Effector memory CD8-positive, alpha-beta T cell (primary cell): ENCODE data around the gene OAF.

Experiments
- ATAC-seq: fragments of 150-1000 bp; cut with Tn5 transposase; replicated peaks from 2 replicates; pipeline ENCODE4 v1.10.0; 2021; ENCODE audit warnings: mild to moderate bottlenecking, moderate library complexity
- DNase-seq, 3 experiments: peaks; one replicate each; pipeline ENCODE4 v3.0.0; 2021
- H3K27ac Mint-ChIP-seq, 2 donors: one replicate each; pipeline ENCODE4 v1.8.0; 2022; ENCODE audit warnings: mild to moderate bottlenecking in 2 of 2, mixed read lengths in 2 of 2, moderate library complexity in 2 of 2
- H3K27me3 Mint-ChIP-seq, 2 donors: one replicate each; pipeline ENCODE4 v1.8.0; 2022; ENCODE audit warnings: mixed read lengths in 2 of 2
- H3K36me3 Mint-ChIP-seq: one replicate; pipeline ENCODE4 v1.8.0; 2022; ENCODE audit warnings: mild to moderate bottlenecking, moderate library complexity, mixed read lengths; ENCODE audit not compliant: insufficient read depth
- H3K4me1 Mint-ChIP-seq, 2 donors: one replicate each; pipeline ENCODE4 v1.8.0; 2022; ENCODE audit warnings: low read depth in 2 of 2, mixed read lengths in 2 of 2
- H3K4me3 Mint-ChIP-seq, 2 donors: one replicate each; pipeline ENCODE4 v1.8.0; 2022; ENCODE audit warnings: mild to moderate bottlenecking in 2 of 2, mixed read lengths in 2 of 2, moderate library complexity in 2 of 2
- H3K9me3 Mint-ChIP-seq, 2 donors: one replicate each; pipeline ENCODE4 v1.8.0; 2022; ENCODE audit warnings: mixed read lengths in 2 of 2

The OAF gene

DNA sequence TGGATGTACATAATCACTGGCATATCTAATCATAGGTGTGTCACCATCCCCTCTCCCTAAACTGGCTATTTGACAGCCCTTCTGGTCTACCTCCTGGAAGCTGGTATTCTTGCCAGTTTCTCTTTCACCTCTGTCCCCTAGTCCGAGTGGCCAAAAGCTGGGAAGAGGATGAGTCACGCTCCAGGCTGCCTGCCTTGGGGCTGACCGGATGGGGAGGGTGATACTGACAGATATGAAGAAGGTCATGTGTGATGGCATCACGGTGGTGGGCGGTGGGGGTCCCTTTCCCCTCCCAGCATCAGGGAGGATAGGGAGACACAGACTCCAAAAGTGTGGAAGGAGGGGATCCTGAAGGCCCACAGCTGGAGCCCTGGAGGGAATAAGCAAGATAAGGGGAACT is 4.8 kb downstream of the OAF start:
- Mint-ChIP-seq H3K27ac (no peak overlapping the region), H3K4me1 (peaks cover 5 to 11% of the 10 kb centered on the region in 2 donors), H3K36me3 (no peaks in the 10 kb centered on the region), H3K9me3 (no peaks in the 10 kb centered on the region), H3K27me3 (peaks cover 5 to 49% of the 10 kb centered on the region in 2 donors), H3K4me3 (no peak overlapping the region)
- no peak for ATAC-seq
- DNase-seq: no peak

DNA sequence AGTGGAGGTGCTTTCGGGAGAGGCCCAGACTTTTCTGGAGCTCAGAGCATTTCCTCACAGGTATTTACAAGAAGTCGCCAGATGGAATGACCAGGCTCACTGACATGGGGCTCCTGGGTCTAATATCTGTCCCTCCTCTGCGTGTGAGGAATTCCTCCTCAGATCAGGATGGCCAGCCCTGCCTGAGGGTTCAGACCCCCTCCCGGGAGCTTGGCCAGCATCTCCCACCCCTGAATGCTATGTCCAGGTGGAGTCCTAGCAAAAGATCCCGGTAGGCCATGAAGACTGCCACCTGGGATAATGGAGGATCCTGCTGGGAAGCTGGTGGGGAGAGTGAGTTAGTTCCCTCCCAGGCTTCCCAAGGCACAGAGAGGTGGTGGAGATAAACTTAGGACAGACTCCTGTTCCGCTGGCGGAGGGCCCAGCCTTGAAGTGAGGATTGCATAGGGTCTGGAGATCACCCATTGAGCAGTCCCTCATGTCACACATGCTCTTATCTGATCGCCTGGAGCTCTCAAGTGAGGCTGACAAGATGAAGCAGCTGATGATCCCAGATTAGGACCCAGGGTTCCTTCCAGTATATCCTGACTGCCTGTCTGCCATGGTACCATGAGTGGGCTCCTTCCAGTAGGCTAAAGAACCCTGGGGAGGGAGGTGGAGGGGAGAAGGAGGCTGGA is 5.7 kb downstream of the OAF start:
- no peak overlapping the region for H3K4me3 Mint-ChIP-seq

DNA sequence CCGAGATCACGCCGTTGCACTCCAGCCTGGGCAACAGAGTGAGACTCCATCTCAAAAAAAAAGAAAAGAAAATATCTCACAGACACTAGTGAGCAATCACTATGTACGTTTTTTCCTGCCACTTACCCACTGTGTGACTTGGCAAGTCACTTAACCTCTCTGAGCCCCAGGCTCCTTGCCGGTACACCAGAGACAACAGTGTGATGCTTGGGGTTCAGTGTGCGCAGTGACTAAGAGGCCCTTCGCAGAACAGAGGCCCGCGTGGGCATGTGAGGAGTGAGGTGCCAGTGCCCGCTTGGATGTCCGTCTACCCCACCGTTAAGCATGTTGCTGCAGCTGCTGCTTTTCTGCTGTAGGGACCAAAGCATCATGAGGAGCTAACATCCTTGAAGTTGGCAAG is 6.7 kb downstream of the OAF start:
- no peak overlapping the region for H3K27ac Mint-ChIP-seq
- H3K9me3 Mint-ChIP-seq: no peaks in the 10 kb centered on the region
- H3K27me3 Mint-ChIP-seq: peaks cover 0 to 48% of the 10 kb centered on the region in 2 donors
- H3K4me3 Mint-ChIP-seq: no peak overlapping the region
- H3K4me1 Mint-ChIP-seq: peaks cover 0 to 3% of the 10 kb centered on the region in 2 donors
- H3K36me3 Mint-ChIP-seq: no peaks in the 10 kb centered on the region
- DNase-seq: no peak
- no peak for ATAC-seq

More for the DNA sequence above, 5.7 kb downstream of the OAF start:
- Mint-ChIP-seq H3K4me1 (peaks cover 3 to 10% of the 10 kb centered on the region in 2 donors), H3K27ac (no peak overlapping the region), H3K27me3 (peaks cover 3 to 53% of the 10 kb centered on the region in 2 donors), H3K36me3 (no peaks in the 10 kb centered on the region), H3K9me3 (no peaks in the 10 kb centered on the region)
- DNase-seq (no peak), ATAC-seq (no peak)

DNA sequence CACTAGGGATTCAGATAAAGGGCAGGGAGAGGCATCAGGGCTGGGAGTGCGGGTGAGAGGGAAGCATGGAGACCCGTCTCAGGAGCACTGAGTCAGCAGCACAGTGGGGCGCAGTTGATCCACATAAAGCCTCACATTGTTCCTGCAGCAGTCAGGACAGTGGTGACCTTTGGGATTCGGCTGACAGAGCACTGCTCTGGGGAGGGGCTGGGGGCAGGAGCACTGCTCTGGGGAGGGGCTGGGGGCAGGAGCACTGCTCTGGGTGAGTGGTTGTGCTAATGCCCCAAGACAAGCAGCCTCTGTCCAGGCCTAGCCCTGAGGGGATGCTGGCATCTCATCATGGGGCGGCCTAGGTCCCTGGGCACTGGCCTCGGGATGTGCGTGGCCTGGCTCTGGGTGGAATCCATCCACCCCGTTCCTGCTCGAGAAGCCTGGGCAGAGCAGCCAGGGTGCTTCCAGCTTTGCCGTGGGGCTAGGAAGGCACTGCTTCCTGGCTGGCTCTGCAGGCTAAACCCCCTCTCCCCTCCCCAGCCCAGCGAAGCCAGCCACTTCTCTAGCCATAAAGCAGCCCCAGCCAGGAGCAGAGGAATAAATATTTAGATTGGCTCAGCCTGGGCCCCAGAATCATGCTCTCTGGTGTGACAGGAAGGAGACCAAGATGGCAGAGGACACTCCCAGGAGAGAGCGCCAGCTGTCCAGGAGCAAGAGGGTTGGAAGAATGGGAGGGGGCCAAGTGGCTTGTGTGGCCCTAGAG is 7.3 kb downstream of the OAF start:
- Mint-ChIP-seq H3K36me3 (no peaks in the 10 kb centered on the region), H3K27ac (no peak overlapping the region), H3K27me3 (peaks cover 0 to 46% of the 10 kb centered on the region in 2 donors), H3K9me3 (no peaks in the 10 kb centered on the region), H3K4me3 (no peak overlapping the region), H3K4me1 (peaks cover 0 to under 1% of the 10 kb centered on the region in 2 donors)
- ATAC-seq (no peak), DNase-seq (no peak)

DNA sequence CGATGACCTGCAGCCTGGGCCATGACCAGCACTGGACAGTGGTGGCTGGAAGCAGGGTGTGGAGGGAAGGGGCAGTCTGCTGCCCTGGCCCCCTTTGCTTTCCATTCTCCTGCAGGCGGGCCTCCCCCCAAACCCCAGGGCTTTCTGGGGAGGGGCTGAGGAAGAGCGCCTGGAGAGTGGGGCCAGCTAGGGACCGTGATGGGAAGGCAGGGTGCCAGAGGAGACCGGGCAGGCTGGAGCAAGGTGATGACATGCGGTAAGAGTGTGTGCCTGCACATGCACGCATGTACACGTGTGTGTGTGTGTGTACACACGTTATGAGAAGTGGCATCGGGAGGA is 7.8 kb downstream of the OAF start:
- H3K4me1 Mint-ChIP-seq: no peaks in the 10 kb centered on the region
- no peak overlapping the region for H3K27ac Mint-ChIP-seq
- no peaks in the 10 kb centered on the region for H3K9me3 Mint-ChIP-seq
- H3K36me3 Mint-ChIP-seq: no peaks in the 10 kb centered on the region
- ATAC-seq: no peak
- no peak overlapping the region for H3K4me3 Mint-ChIP-seq
- DNase-seq: no peak
- peaks cover 0 to 50% of the 10 kb centered on the region in 2 donors for H3K27me3 Mint-ChIP-seq

DNA sequence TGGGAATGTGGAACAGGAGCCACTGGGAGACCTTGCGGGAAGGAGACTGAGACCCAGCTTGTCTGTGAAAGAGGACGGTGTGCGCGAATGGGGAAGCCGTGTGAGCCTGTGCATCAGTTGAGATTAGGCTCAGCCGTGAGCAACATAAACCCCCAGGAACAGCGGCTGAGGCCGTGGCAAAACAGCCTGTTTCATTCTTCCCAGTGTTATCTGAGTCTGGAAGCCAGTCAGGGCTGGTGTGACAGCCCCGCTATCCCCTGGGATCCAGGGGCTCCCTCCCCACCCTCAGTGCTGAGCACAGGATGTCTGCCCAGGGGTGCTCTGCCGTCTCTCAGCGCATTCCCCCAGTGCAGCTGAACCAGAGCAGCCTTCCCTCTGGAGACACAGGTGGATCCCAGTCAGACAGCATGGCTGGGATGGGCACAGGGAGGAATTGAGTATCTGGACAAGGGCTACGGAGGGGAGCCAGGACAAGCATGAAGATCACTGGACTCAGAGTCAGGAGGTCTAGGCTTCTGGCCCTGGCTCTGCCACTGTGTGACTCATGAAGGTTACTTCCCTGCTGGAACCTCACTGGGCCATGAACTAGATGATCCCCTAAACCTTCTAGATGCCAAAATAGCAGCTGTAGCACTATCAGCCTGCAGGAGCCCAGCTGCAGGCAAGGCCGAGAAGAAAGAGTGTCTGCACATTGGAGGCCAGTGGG is 8.6 kb downstream of the OAF start:
- no peak overlapping the region for H3K27ac Mint-ChIP-seq
- H3K27me3 Mint-ChIP-seq: peaks cover 3 to 54% of the 10 kb centered on the region in 2 donors
- ATAC-seq: no peak
- H3K4me1 Mint-ChIP-seq: peaks cover 0 to 1% of the 10 kb centered on the region in 2 donors
- H3K4me3 Mint-ChIP-seq: no peak overlapping the region
- no peak for DNase-seq
- H3K9me3 Mint-ChIP-seq: no peaks in the 10 kb centered on the region
- no peaks in the 10 kb centered on the region for H3K36me3 Mint-ChIP-seq

DNA sequence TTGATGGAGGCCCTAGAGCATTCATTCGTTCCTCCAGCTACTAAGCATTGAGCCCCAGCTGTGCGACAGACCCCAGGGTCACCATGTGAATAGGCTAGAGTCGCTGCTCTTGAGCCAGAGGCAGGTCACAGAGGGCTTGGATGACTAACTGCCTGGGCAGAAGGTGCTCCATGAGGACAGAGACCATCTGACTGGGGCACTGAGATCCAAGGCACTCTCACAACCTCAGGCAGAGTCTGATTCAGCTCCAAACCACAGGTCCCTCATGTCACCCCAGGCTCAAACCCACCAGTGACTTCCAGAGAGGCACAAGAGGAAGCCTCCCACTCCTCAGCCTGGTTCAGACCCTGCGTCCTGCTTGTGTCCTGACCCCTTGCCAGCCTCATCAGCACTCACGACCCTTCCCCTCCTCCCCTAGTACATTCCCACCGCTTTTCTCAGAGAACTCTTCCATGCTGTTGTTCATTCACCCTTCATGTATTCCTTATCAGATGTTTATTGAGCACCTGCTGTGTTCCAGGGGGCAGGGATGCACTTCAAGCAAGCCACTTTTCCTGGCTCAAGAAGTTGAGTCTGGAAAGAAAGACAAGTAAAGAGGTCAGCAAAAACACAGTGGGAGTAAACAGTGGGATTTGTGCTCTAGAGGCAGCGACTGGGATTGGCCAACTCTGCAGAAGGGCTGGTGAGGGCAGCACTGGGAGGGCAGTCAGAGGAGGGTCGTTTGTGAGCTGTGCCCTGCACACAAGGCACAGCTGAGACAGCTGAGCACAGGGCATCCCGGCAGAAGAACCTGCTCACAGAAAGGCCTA is 9.3 kb downstream of the OAF start:
- H3K27me3 Mint-ChIP-seq: peaks cover 9 to 55% of the 10 kb centered on the region in 2 donors
- no peak overlapping the region for H3K4me3 Mint-ChIP-seq
- ATAC-seq (no peak), DNase-seq (no peak)
- H3K4me1 Mint-ChIP-seq: peaks cover 4 to 6% of the 10 kb centered on the region in 2 donors
- H3K36me3 Mint-ChIP-seq: no peaks in the 10 kb centered on the region
- H3K9me3 Mint-ChIP-seq: no peaks in the 10 kb centered on the region
- no peak overlapping the region for H3K27ac Mint-ChIP-seq

DNA sequence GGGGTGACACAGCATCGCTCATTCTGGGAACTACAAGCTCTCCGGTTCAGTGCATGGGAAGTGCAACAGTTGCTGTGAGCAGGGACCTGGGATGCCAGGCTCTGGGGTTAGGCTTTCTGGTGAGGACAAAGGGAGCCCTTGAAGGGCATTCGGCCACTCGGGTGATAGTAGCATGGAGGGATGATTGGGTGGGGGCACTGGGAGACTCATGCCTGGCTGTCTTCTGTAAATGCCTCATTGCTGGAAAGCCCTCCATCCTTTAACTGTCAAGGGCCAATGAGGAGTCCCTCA is 9.9 kb downstream of the OAF start:
- peaks cover 15 to 56% of the 10 kb centered on the region in 2 donors for H3K27me3 Mint-ChIP-seq
- no peak for DNase-seq
- H3K4me3 Mint-ChIP-seq: no peak overlapping the region
- H3K4me1 Mint-ChIP-seq: peaks cover 4 to 6% of the 10 kb centered on the region in 2 donors
- no peaks in the 10 kb centered on the region for H3K9me3 Mint-ChIP-seq
- no peak for ATAC-seq
- no peaks in the 10 kb centered on the region for H3K36me3 Mint-ChIP-seq
- no peak overlapping the region for H3K27ac Mint-ChIP-seq

DNA sequence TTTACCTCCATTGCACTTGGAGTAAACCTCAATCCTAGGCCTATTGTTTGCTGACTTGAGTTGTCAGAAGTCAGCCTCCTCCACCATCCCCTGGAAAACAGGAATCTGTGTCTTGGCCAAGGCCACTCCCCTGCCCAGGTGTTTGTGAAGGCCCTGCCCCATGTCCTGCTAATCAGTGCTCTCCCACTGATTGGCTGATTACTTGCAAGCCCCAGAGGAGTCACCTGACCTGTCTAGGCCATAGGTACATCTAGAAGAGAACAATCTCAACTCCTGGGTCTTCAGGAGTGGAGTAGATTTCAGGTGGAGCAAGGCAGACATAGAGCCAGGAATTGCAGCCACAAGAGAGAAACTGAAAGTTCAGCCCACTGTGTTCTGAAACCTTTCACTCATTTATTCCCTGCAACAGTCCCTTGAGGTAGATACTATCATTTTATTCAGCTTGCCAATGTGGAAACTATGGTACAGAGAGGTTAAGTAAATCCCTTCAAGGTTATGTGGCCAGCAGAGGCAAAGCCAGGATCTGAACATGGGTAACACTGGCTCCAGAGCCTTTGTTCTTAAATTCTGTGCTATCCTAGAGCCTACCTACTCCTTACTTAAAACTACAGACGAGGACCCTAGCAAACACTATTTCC is 10.4 kb downstream of the OAF start:
- DNase-seq (no peak), ATAC-seq (no peak)
- H3K4me1 Mint-ChIP-seq: peaks cover 4 to 6% of the 10 kb centered on the region in 2 donors
- H3K4me3 Mint-ChIP-seq: no peak overlapping the region
- H3K36me3 Mint-ChIP-seq: no peaks in the 10 kb centered on the region
- H3K27me3 Mint-ChIP-seq: peaks cover 20 to 56% of the 10 kb centered on the region in 2 donors
- H3K9me3 Mint-ChIP-seq: no peaks in the 10 kb centered on the region
- H3K27ac Mint-ChIP-seq: no peak overlapping the region

DNA sequence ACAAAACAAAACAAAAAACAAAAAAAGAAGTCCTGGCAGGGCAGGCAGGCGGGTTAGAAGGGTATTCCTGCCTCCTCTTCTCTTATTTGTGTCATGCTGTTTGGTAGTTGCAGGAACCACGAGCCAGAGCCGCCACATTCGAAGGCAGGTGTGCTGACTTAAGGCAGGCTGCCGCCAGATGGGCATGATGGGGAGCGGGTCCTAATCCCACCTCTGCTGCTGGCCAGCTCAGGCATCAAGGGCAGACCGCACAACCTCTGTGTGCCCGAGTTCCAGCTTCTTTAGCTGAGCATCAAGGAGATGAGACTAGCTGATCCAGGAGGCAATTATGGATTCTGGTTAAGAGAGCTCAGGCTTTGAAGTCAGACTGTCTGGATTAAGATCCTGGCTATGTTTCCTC is 12.1 kb downstream of the OAF start:
- Mint-ChIP-seq H3K27me3 (peaks cover 20 to 60% of the 10 kb centered on the region in 2 donors), H3K9me3 (no peaks in the 10 kb centered on the region), H3K27ac (no peak overlapping the region), H3K36me3 (no peaks in the 10 kb centered on the region), H3K4me3 (no peak overlapping the region), H3K4me1 (peaks cover 4 to 6% of the 10 kb centered on the region in 2 donors)
- ATAC-seq (no peak), DNase-seq (no peak)

DNA sequence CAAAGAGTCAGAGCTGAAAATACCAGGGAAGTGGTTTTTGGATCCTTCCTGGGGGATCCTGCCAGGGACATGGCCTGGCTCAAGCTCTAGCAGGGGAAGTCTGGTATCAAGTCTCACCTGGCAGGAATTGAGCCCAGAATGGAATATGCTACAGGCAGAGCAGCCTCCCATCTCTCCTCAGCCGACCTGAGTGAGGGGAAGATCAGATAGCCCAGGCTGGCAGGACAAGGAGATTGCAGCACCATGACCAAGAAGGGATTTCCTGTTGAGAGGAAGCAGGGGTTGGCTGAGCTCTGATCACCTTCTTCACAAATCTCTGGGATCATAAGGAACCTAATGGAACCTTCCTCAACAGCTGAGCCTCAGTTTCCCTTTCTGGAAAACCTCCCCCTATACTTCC is 13.0 kb downstream of the OAF start:
- H3K4me3 Mint-ChIP-seq: no peak overlapping the region
- DNase-seq (no peak), ATAC-seq (no peak)
- no peaks in the 10 kb centered on the region for H3K36me3 Mint-ChIP-seq
- no peaks in the 10 kb centered on the region for H3K9me3 Mint-ChIP-seq
- H3K27me3 Mint-ChIP-seq: peaks cover 20 to 61% of the 10 kb centered on the region in 2 donors
- peaks cover 4 to 6% of the 10 kb centered on the region in 2 donors for H3K4me1 Mint-ChIP-seq
- H3K27ac Mint-ChIP-seq: no peak overlapping the region

DNA sequence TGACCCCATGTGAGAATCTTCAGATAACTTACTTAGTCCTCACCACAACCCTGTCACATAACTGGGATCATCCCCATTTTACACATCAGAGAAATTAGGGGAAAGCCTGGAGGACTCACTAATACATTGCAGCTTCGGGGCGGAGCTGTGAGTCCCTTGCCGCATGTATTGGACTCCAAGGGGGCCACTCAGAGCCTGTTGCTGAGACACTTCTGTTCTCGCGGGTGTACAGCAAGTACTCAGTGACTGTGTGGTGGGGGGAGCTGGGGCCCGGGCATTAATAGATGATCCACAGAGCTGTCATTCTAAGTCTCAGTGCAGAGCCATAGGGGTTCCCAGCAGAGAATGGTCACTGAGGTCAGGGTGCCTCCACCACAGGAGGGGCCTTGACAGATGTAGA is 13.5 kb downstream of the OAF start:
- Mint-ChIP-seq H3K4me1 (peaks cover 4 to 6% of the 10 kb centered on the region in 2 donors), H3K27me3 (peaks cover 20 to 60% of the 10 kb centered on the region in 2 donors), H3K36me3 (no peaks in the 10 kb centered on the region), H3K4me3 (no peak overlapping the region), H3K9me3 (no peaks in the 10 kb centered on the region), H3K27ac (peak overlapping the region in 1 of 2 donors; percentile 3)
- DNase-seq (no peak), ATAC-seq (no peak)
